H1 (cell line): ENCODE measurements around the gene ESD. TPM values are rescaled to one million over a fixed set of nuclear protein-coding genes. Genes with fewer than 3 reads are reported as not detected.
"Not testable (repeated sequence)": the region's sequence is repeated elsewhere in the genome, so short reads cannot be mapped to it uniquely, and the experiment has no call there.

ENCODE experiments used
- CTCF ChIA-PET: fragments of 300-600 bp; sonication (Branson Sonifier 250); formaldehyde crosslinking; loops from one replicate; lab custom pipeline; 2021; ENCODE audit not compliant: partially characterized antibody; lab: Charles Lee
- POLR2A ChIA-PET: fragments of 300-600 bp; sonication (Branson Sonifier 250); formaldehyde crosslinking; loops from one replicate; lab custom pipeline; 2021; ENCODE audit warnings: inconsistent platforms; ENCODE audit not compliant: partially characterized antibody; lab: Charles Lee
- DNase-seq, 2 experiments: peaks; one replicate each; pipeline versions ENCODE4 v3.0.0 to v3.0.0-alpha.2; 2010 to 2022; ENCODE audit warnings: low spot score in 2 of 2, low read depth in 1 of 2, mixed read lengths in 1 of 2
- FAIRE-seq: peaks from 2 replicates; lab custom pipeline; 2011; peaks lifted over from hg19 to GRCh38; lab: Jason Lieb, UNC
- H2AFZ ChIP-seq: 2 replicates; pipeline ENCODE4 v1.8.1; 2012; ENCODE audit warnings: low read length, inconsistent platforms
- H2AK5ac ChIP-seq: 2 replicates; pipeline ENCODE4 v1.6.1; 2013; ENCODE audit warnings: low read depth, low read length
- H2BK120ac ChIP-seq: replicated peaks from 2 replicates; pipeline ENCODE3; 2013; ENCODE audit warnings: low read depth, low read length, inconsistent platforms
- H2BK12ac ChIP-seq: 2 replicates; pipeline ENCODE4 v1.6.1; 2013; ENCODE audit warnings: low read depth, low read length
- H2BK15ac ChIP-seq: 2 replicates; pipeline ENCODE4 v1.6.1; 2013; ENCODE audit warnings: low read length
- H2BK20ac ChIP-seq: 2 replicates; pipeline ENCODE4 v1.6.1; 2013; ENCODE audit warnings: low read length
- H2BK5ac ChIP-seq: 2 replicates; pipeline ENCODE4 v1.6.1; 2013; ENCODE audit warnings: low read depth, low read length
- H3K14ac ChIP-seq: 2 replicates; pipeline ENCODE4 v1.6.1; 2013; ENCODE audit warnings: inconsistent platforms; ENCODE audit not compliant: insufficient read length
- H3K18ac ChIP-seq: 2 replicates; pipeline ENCODE4 v1.6.1; 2013; ENCODE audit warnings: low read length; ENCODE audit errors: extremely low read depth
- H3K23ac ChIP-seq: 2 replicates; pipeline ENCODE4 v1.6.1; 2013; ENCODE audit warnings: inconsistent platforms; ENCODE audit not compliant: insufficient read length
- H3K23me2 ChIP-seq: 2 replicates; pipeline ENCODE4 v1.6.1; 2013; ENCODE audit warnings: low read depth, low read length
- H3K27ac ChIP-seq: 2 replicates; pipeline ENCODE4 v1.6.1; 2011; ENCODE audit warnings: low read depth, low read length, inconsistent platforms
- H3K27me3 ChIP-seq, 4 experiments: replicated peaks in 1 of 4; 1 replicate in 1 of 4; 2 replicates in 3 of 4; pipeline versions ENCODE4 v1.6.1 to v1.8.1; 2011 to 2013; ENCODE audit warnings: low read length in 3 of 4, mild to moderate bottlenecking in 3 of 4, inconsistent platforms in 2 of 4, mixed read lengths in 2 of 4, moderate library complexity in 1 of 4; ENCODE audit not compliant: control insufficient read depth in 3 of 4, insufficient read depth in 3 of 4; ENCODE audit errors: extremely low read depth in 1 of 4
- H3K36me3 ChIP-seq, 4 experiments: 2 replicates each; pipeline versions ENCODE4 v1.6.1 to v1.8.1; 2011 to 2013; ENCODE audit warnings: mild to moderate bottlenecking in 4 of 4, low read length in 3 of 4, moderate library complexity in 2 of 4, control low read depth in 1 of 4, inconsistent platforms in 1 of 4; ENCODE audit not compliant: insufficient read depth in 4 of 4, control insufficient read depth in 2 of 4
- H3K4ac ChIP-seq: replicated peaks from 2 replicates; pipeline ENCODE3; 2013; ENCODE audit warnings: low read length, low read depth, mixed read lengths, inconsistent platforms; ENCODE audit not compliant: insufficient read length
- H3K4me1 ChIP-seq, 4 experiments: replicated peaks in 1 of 4; 1 replicate in 1 of 4; 2 replicates in 3 of 4; pipeline versions ENCODE4 v1.6.1 to v1.8.1; 2011 to 2013; ENCODE audit warnings: low read length in 3 of 4, inconsistent platforms in 2 of 4, mixed read lengths in 1 of 4; ENCODE audit not compliant: insufficient read depth in 4 of 4, control insufficient read depth in 3 of 4
- H3K4me2 ChIP-seq, 2 experiments: 2 replicates each; pipeline versions ENCODE4 v1.6.1 to v1.8.1; 2011 to 2013; ENCODE audit warnings: low read depth in 2 of 2, low read length in 2 of 2, control low read depth in 1 of 2, inconsistent platforms in 1 of 2, mild to moderate bottlenecking in 1 of 2; ENCODE audit not compliant: insufficient read depth in 1 of 2
- H3K4me3 ChIP-seq, 4 experiments: fragments of 200-600, 300-600 bp in 1 of 4; sonication (generic), shearing (Covaris generic), sonication (Bioruptor Twin) in 1 of 4; 2 replicates each; pipeline versions ENCODE4 v1.5.1 to v1.8.1; 2011 to 2016; ENCODE audit warnings: low read length in 4 of 4, low read depth in 3 of 4, control low read depth in 2 of 4, inconsistent platforms in 2 of 4, mild to moderate bottlenecking in 2 of 4, mixed read lengths in 1 of 4, moderate library complexity in 1 of 4; ENCODE audit not compliant: insufficient read depth in 2 of 4; ENCODE audit errors: extremely low read depth in 1 of 4
- H3K56ac ChIP-seq: replicated peaks from 2 replicates; pipeline ENCODE3; 2013; ENCODE audit warnings: low read depth, mild to moderate bottlenecking, mixed read lengths, low read length, inconsistent platforms; ENCODE audit not compliant: insufficient read length
- H3K79me1 ChIP-seq: 2 replicates; pipeline ENCODE4 v1.6.1; 2013; ENCODE audit warnings: low read depth, low read length, control low read depth
- H3K79me2 ChIP-seq, 2 experiments: 2 replicates each; pipeline versions ENCODE4 v1.6.1 to v1.8.1; 2012 to 2013; ENCODE audit warnings: low read length in 2 of 2, mild to moderate bottlenecking in 2 of 2, inconsistent platforms in 1 of 2; ENCODE audit not compliant: insufficient read depth in 2 of 2, control insufficient read depth in 1 of 2
- H3K9ac ChIP-seq, 4 experiments: replicated peaks in 1 of 4; 1 replicate in 1 of 4; 2 replicates in 3 of 4; pipeline versions ENCODE4 v1.6.1 to v1.8.1; 2011 to 2013; ENCODE audit warnings: low read depth in 3 of 4, low read length in 3 of 4, control low read depth in 2 of 4, mild to moderate bottlenecking in 2 of 4, moderate library complexity in 2 of 4, inconsistent platforms in 1 of 4; ENCODE audit errors: extremely low read depth in 1 of 4
- H3K9me3 ChIP-seq, 2 experiments: 2 replicates each; pipeline versions ENCODE4 v1.6.1 to v1.8.1; 2012 to 2013; ENCODE audit warnings: mild to moderate bottlenecking in 2 of 2, moderate library complexity in 2 of 2, control low read depth in 1 of 2, inconsistent platforms in 1 of 2, low read depth in 1 of 2, low read length in 1 of 2, mixed read lengths in 1 of 2; ENCODE audit not compliant: insufficient read depth in 2 of 2
- H4K20me1 ChIP-seq, 2 experiments: replicated peaks in 1 of 2; 2 replicates each; pipeline versions ENCODE3 to v1.8.1; 2011 to 2013; ENCODE audit warnings: inconsistent platforms in 2 of 2, low read length in 2 of 2, mild to moderate bottlenecking in 1 of 2; ENCODE audit not compliant: insufficient read depth in 2 of 2, control insufficient read depth in 1 of 2
- H4K5ac ChIP-seq: 2 replicates; pipeline ENCODE4 v1.6.1; 2013; ENCODE audit warnings: low read length, low read depth, mixed read lengths, inconsistent platforms; ENCODE audit not compliant: insufficient read length
- H4K8ac ChIP-seq: 2 replicates; pipeline ENCODE4 v1.8.0; 2013; ENCODE audit warnings: mild to moderate bottlenecking, moderate library complexity, low read length, inconsistent platforms; ENCODE audit not compliant: insufficient read depth; ENCODE audit errors: extremely low read depth
- H4K91ac ChIP-seq: replicated peaks from 2 replicates; pipeline ENCODE3; 2013; ENCODE audit warnings: low read length, mixed read lengths, inconsistent platforms; ENCODE audit not compliant: insufficient read length
- WGBS, 2 experiments: shearing (Covaris generic) in 1 of 2; methylation state at CpG; one replicate each; pipeline versions ENCODE4 v1.1.6 to v1.1.7; 2013 to 2015; ENCODE audit warnings: low lambda C conversion rate in 2 of 2, mixed read lengths in 2 of 2, inconsistent platforms in 1 of 2, low coverage in 1 of 2, missing lambda C conversion rate in 1 of 2; ENCODE audit not compliant: insufficient replicate concordance in 2 of 2, insufficient coverage in 1 of 2, insufficient read length in 1 of 2; ENCODE audit errors: extremely low coverage in 1 of 2, missing lambda C conversion rate in 1 of 2; 5-methylcytosine and 5-hydroxymethylcytosine counted together
- polyA plus RNA-seq, 7 experiments: library from polyadenylated mRNA; depleted of rRNA in 3 of 7; stranded (reverse) in 5 of 7; unstranded in 2 of 7; fragments of >200 nt in 5 of 7; fragments of 200-250 nt in 2 of 7; gene quantifications; 1 replicate in 5 of 7; 2 replicates in 1 of 7; 4 replicates in 1 of 7; pipeline versions ENCODE4 v1.2.1 to v1.2.3, GENCODE V29; 2011 to 2013; ENCODE audit warnings: missing spikeins in 2 of 7, mixed read lengths in 2 of 7
- total RNA-seq: library from RNA; stranded (reverse); fragmentation: NEBNext Ultra II Directional; extraction: Animal tissue kit (Norgen Biotek cat#: 25700); gene quantifications from 2 replicates; pipeline ENCODE4 v1.2.1, GENCODE V29; 2021

ESD gene
- total and polyA plus RNA-seq, 2 of the 8 experiments (the other 6 are each of a cell fraction or from before 2014, with no cell fraction given): 40.3 to 55.8 TPM

DNA sequence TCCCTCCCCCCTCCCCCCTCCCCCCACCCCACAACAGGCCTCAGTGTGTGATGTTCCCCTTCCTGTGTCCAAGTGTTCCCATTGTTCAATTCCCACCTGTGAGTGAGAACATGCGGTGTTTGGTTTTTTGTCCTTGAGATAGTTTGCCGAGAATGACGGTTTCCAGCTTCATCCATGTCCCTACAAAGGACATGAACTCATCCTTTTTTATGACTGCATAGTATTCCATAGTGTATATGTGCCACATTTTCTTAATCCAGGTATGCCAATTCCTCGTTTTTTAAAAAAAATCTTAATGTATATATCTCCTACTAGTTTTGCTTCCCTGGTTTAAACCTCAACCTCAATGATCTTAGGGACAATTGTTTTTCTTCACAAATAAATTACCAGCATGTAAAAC is 27.0 kb downstream of the ESD start:
- CTCF ChIA-PET: interaction anchor here (0.6 kb wide), 1 partner anchor 273 kb away, joined by 3 read pairs; no protein-coding TSS in a partner anchor
- H2AFZ ChIP-seq, H2BK15ac ChIP-seq, H3K4me2 ChIP-seq, H3K14ac ChIP-seq, H3K4me1 ChIP-seq, H3K9me3 ChIP-seq, H3K23ac ChIP-seq, FAIRE-seq, H3K4me3 ChIP-seq, H2BK120ac ChIP-seq, H3K18ac ChIP-seq, H3K56ac ChIP-seq, H2AK5ac ChIP-seq, POLR2A ChIA-PET, H2BK5ac ChIP-seq, H3K79me2 ChIP-seq, H3K36me3 ChIP-seq, H4K8ac ChIP-seq, H3K27ac ChIP-seq, DNase-seq, H3K9ac ChIP-seq, H4K5ac ChIP-seq, H3K27me3 ChIP-seq, H4K91ac ChIP-seq, H3K23me2 ChIP-seq, H3K4ac ChIP-seq, H4K20me1 ChIP-seq, H2BK20ac ChIP-seq, H2BK12ac ChIP-seq, H3K79me1 ChIP-seq: not testable (repeated sequence)
- WGBS, 2 experiments: 95% methylated on average over 4 of the region's 4 CpGs; no CpG with 5 or more reads in 1 of the 2 experiments
